ENCODE data around the gene ZBTB1. TPM values are rescaled to one million over a fixed set of nuclear protein-coding genes. Genes with fewer than 3 reads are reported as not detected.
A peak's percentile ranks its signal among the peaks of the same experiment; 100 is the strongest.
"Not testable (repeated sequence)": the region's sequence is repeated elsewhere in the genome, so short reads cannot be mapped to it uniquely, and the experiment has no call there.

The ZBTB1 gene
- total RNA-seq, 2 donors from 2014 or later, result 18.5 to 21.2 TPM

GRCh38 chr14:64510825-64511671 is 6.5 kb downstream of the ZBTB1 start:
- Histone ChIP-seq H3K27me3 (no peaks in the 10 kb centered on the region), H3K27ac (no peak overlapping the region), H3K36me3 (no peaks in the 10 kb centered on the region), H3K4me1 (peaks cover 0 to 75% of the 10 kb centered on the region in 2 donors), H3K4me3 (no peak overlapping the region), H3K9me3 (no peaks in the 10 kb centered on the region)
- DNase-seq (ENCODE audit: low spot score), result peak; percentile 76
- TF ChIP-seq CTCF (IDR thresholded peaks at IDR 0.05), result peak; percentile 80 to 96

- no peak for TF ChIP-seq CTCF (IDR thresholded peaks at IDR 0.05)
- H3K4me1 ChIP-seq, result peaks cover 0 to 53% of the 10 kb centered on the region in 2 donors
- H3K4me3 ChIP-seq, result no peak overlapping the region
- no peaks in the 10 kb centered on the region for H3K27me3 ChIP-seq
- H3K27ac ChIP-seq, result no peak overlapping the region
- DNase-seq (ENCODE audit: low spot score), result no peak
- H3K9me3 ChIP-seq, result no peaks in the 10 kb centered on the region
- no peaks in the 10 kb centered on the region for H3K36me3 ChIP-seq
Measured at GRCh38 chr14:64513271-64513670, 8.7 kb downstream of the ZBTB1 start.

- no peak for TF ChIP-seq CTCF (IDR thresholded peaks at IDR 0.05)
- Histone ChIP-seq H3K36me3 (no peaks in the 10 kb centered on the region), H3K4me3 (no peak overlapping the region), H3K4me1 (peaks cover 0 to 43% of the 10 kb centered on the region in 2 donors), H3K27ac (no peak overlapping the region), H3K27me3 (no peaks in the 10 kb centered on the region), H3K9me3 (no peaks in the 10 kb centered on the region)
- no peak for DNase-seq (ENCODE audit: low spot score)
Measured at GRCh38 chr14:64515053-64515452, 10.5 kb downstream of the ZBTB1 start.

GRCh38 chr14:64516969-64517368 is 12.4 kb downstream of the ZBTB1 start:
- Histone ChIP-seq H3K36me3 (peaks cover 1% of the 10 kb centered on the region), H3K27ac (no peak overlapping the region), H3K9me3 (no peaks in the 10 kb centered on the region), H3K27me3 (no peaks in the 10 kb centered on the region), H3K4me1 (peaks cover 0 to 25% of the 10 kb centered on the region in 2 donors), H3K4me3 (no peak overlapping the region)
- no peak for TF ChIP-seq CTCF (IDR thresholded peaks at IDR 0.05)
- no peak for DNase-seq (ENCODE audit: low spot score)

- DNase-seq (ENCODE audit: low spot score); H3K9me3 ChIP-seq; H3K27me3 ChIP-seq; H3K27ac ChIP-seq; H3K4me3 ChIP-seq; H3K36me3 ChIP-seq: not testable (repeated sequence)
- peaks cover 0 to 19% of the 10 kb centered on the region in 2 donors for H3K4me1 ChIP-seq
Measured at GRCh38 chr14:64517667-64518066, 13.1 kb downstream of the ZBTB1 start.

GRCh38 chr14:64518229-64518628 is 13.7 kb downstream of the ZBTB1 start:
- DNase-seq (ENCODE audit: low spot score), result no peak
- peaks cover 14% of the 10 kb centered on the region for H3K36me3 ChIP-seq
- TF ChIP-seq CTCF (IDR thresholded peaks at IDR 0.05), result no peak
- H3K4me1 ChIP-seq, result peaks cover 0 to 15% of the 10 kb centered on the region in 2 donors
- no peaks in the 10 kb centered on the region for H3K27me3 ChIP-seq
- no peak overlapping the region for H3K27ac ChIP-seq
- no peaks in the 10 kb centered on the region for H3K9me3 ChIP-seq
- H3K4me3 ChIP-seq, result no peak overlapping the region

Data from right atrium auricular region (tissue), 2 donors.